Kidney (tissue), 14 donors: Measurements from ENCODE around the gene CNDP1. TPM values are rescaled to one million over a fixed set of nuclear protein-coding genes. Genes with fewer than 3 reads are reported as not detected.
A peak's percentile ranks its signal among the peaks of the same experiment; 100 is the strongest.

Experiments
- DNase-seq, 5 donors: peaks; one replicate each; pipeline ENCODE4 v3.0.0-alpha.2; 2013 to 2020
- FAIRE-seq: peaks from 2 replicates; lab custom pipeline; 2012; peaks lifted over from hg19 to GRCh38; lab: Jason Lieb, UNC
- H3K27ac ChIP-seq, 2 donors: one replicate each; pipeline ENCODE4 v1.7.0; 2013; ENCODE audit warnings: low read depth in 2 of 2, low read length in 2 of 2, inconsistent platforms in 1 of 2
- H3K27me3 ChIP-seq: one replicate; pipeline ENCODE4 v1.7.1; 2013; ENCODE audit warnings: low read length, inconsistent platforms; ENCODE audit not compliant: control insufficient read depth, insufficient read depth
- H3K36me3 ChIP-seq, 3 donors: one replicate each; pipeline versions ENCODE4 v1.7.0 to v1.7.1; 2013; ENCODE audit warnings: low read length in 3 of 3, control low read depth in 1 of 3, inconsistent platforms in 1 of 3; ENCODE audit not compliant: insufficient read depth in 3 of 3, control insufficient read depth in 2 of 3
- H3K4me1 ChIP-seq, 3 donors: one replicate each; pipeline versions ENCODE4 v1.7.0 to v1.7.1; 2013; ENCODE audit warnings: low read length in 3 of 3, inconsistent platforms in 1 of 3, low read depth in 1 of 3; ENCODE audit not compliant: control insufficient read depth in 2 of 3, insufficient read depth in 2 of 3
- H3K4me3 ChIP-seq, 3 donors: one replicate each; pipeline versions ENCODE4 v1.7.0 to v1.8.1; 2013; ENCODE audit warnings: low read length in 3 of 3, control low read depth in 1 of 3, inconsistent platforms in 1 of 3
- H3K9ac ChIP-seq, 3 donors: one replicate each; pipeline versions ENCODE4 v1.7.0 to v1.7.1; 2013; ENCODE audit warnings: low read length in 3 of 3, control low read depth in 1 of 3, inconsistent platforms in 1 of 3
- H3K9me3 ChIP-seq, 3 donors: one replicate each; pipeline versions ENCODE4 v1.7.0 to v1.7.1; 2013; ENCODE audit warnings: low read length in 3 of 3, control low read depth in 1 of 3, inconsistent platforms in 1 of 3; ENCODE audit not compliant: control insufficient read depth in 2 of 3, insufficient read depth in 1 of 3
- CTCF ChIP-seq: IDR thresholded peaks from 3 replicates; pipeline ENCODE4 v1.5.1; 2012; ENCODE audit warnings: mild to moderate bottlenecking, moderate library complexity, borderline replicate concordance; ENCODE audit not compliant: insufficient read depth; ENCODE audit errors: extremely low read depth
- intact Hi-C: fragments of 100-400 bp; cut with DNase I; formaldehyde crosslinking; loops from one replicate; pipeline ENCODE4 v1.11.1; 2022
- polyA plus RNA-seq: library from polyadenylated mRNA; stranded (reverse); fragments of 350-450 nt; fragmentation: Illumina TruSeq; extraction: RNeasy Lipid Tissue Mini Kit (QIAGEN cat#74804); gene quantifications from one replicate; pipeline ENCODE4 v1.2.3, GENCODE V29; 2014; ENCODE audit warnings: low read depth, low replicate concordance; ENCODE audit not compliant: insufficient read depth
- total RNA-seq: library from RNA; stranded (reverse); fragmentation: NEBNext Ultra II Directional; extraction: Animal tissue kit (Norgen Biotek cat#: 25700); gene quantifications from one replicate; pipeline ENCODE4 v1.2.1, GENCODE V29; 2021
- donor health status: control.
- donor health status: control.
- donor health status: control.
- donor health status: control.
- donor health status: control.
- donor health status: DM: yes; HTN: yes; CAD: no.
- donor health status: Normal renal cell carcinoma (clear cell type).

The CNDP1 gene
- total and polyA plus RNA-seq, 2 donors from 2014 or later, result 1.4 to 2.9 TPM

- intact Hi-C loops, result no loop called here
- no peaks in the 10 kb centered on the region for H3K36me3 ChIP-seq
- no peak overlapping the region for H3K4me3 ChIP-seq
- no peak overlapping the region for H3K9ac ChIP-seq
- DNase-seq (no peak), FAIRE-seq (no peak)
- H3K27me3 ChIP-seq, result no peaks in the 10 kb centered on the region
- H3K4me1 ChIP-seq, result peaks cover 0 to 20% (median 14%) of the 10 kb centered on the region in 3 donors
- no peak for TF ChIP-seq CTCF
- no peak overlapping the region for H3K27ac ChIP-seq
- peaks cover 0 to 5% (median 0%) of the 10 kb centered on the region in 3 donors for H3K9me3 ChIP-seq
Observed at GRCh38 chr18:74544898-74545297, 10.6 kb downstream of the CNDP1 start.

- Histone ChIP-seq H3K4me3 (no peak overlapping the region), H3K27ac (peak overlapping the region in 1 of 2 donors; percentile 67), H3K9ac (no peak overlapping the region), H3K4me1 (peaks cover 0 to 19% (median 14%) of the 10 kb centered on the region in 3 donors), H3K9me3 (peaks cover 0 to 6% (median 0%) of the 10 kb centered on the region in 3 donors), H3K27me3 (no peaks in the 10 kb centered on the region), H3K36me3 (no peaks in the 10 kb centered on the region)
- TF ChIP-seq CTCF, result no peak
- FAIRE-seq, result no peak
- no peak for DNase-seq
- intact Hi-C loops, result no loop called here
Observed at GRCh38 chr18:74546007-74546406, 11.7 kb downstream of the CNDP1 start.

- FAIRE-seq, result no peak
Observed at GRCh38 chr18:74546751-74547530, 12.6 kb downstream of the CNDP1 start.

More at GRCh38 chr18:74546751-74547530, 12.6 kb downstream of the CNDP1 start:
- no peak overlapping the region for H3K9ac ChIP-seq
- H3K4me3 ChIP-seq, result no peak overlapping the region
- no peaks in the 10 kb centered on the region for H3K27me3 ChIP-seq
- peak in 1 of 5 donors; percentile 63 for DNase-seq
- H3K4me1 ChIP-seq, result peaks cover 0 to 11% (median 9%) of the 10 kb centered on the region in 3 donors
- H3K9me3 ChIP-seq, result peaks cover 0 to 6% (median 0%) of the 10 kb centered on the region in 3 donors
- H3K27ac ChIP-seq, result peak overlapping the region in 1 of 2 donors; percentile 67
- H3K36me3 ChIP-seq, result no peaks in the 10 kb centered on the region
- TF ChIP-seq CTCF, result no peak
- intact Hi-C loops, result no loop called here
